HG02840 (cell line): ENCODE results near the gene SLITRK6.
A peak's percentile ranks its signal among the peaks of the same experiment; 100 is the strongest.
"Not testable (repeated sequence)": the region's sequence is repeated elsewhere in the genome, so short reads cannot be mapped to it uniquely, and the experiment has no call there.

ENCODE experiments used
- ATAC-seq: cut with Tn5 transposase; IDR thresholded peaks from one replicate; pipeline ENCODE4 v1.9.1; 2021; ENCODE audit warnings: mild to moderate bottlenecking, moderate library complexity, moderate number of reproducible peaks; ENCODE audit not compliant: unreplicated experiment, low FRiP score

The SLITRK6 gene, protein sequence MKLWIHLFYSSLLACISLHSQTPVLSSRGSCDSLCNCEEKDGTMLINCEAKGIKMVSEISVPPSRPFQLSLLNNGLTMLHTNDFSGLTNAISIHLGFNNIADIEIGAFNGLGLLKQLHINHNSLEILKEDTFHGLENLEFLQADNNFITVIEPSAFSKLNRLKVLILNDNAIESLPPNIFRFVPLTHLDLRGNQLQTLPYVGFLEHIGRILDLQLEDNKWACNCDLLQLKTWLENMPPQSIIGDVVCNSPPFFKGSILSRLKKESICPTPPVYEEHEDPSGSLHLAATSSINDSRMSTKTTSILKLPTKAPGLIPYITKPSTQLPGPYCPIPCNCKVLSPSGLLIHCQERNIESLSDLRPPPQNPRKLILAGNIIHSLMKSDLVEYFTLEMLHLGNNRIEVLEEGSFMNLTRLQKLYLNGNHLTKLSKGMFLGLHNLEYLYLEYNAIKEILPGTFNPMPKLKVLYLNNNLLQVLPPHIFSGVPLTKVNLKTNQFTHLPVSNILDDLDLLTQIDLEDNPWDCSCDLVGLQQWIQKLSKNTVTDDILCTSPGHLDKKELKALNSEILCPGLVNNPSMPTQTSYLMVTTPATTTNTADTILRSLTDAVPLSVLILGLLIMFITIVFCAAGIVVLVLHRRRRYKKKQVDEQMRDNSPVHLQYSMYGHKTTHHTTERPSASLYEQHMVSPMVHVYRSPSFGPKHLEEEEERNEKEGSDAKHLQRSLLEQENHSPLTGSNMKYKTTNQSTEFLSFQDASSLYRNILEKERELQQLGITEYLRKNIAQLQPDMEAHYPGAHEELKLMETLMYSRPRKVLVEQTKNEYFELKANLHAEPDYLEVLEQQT

DNA sequence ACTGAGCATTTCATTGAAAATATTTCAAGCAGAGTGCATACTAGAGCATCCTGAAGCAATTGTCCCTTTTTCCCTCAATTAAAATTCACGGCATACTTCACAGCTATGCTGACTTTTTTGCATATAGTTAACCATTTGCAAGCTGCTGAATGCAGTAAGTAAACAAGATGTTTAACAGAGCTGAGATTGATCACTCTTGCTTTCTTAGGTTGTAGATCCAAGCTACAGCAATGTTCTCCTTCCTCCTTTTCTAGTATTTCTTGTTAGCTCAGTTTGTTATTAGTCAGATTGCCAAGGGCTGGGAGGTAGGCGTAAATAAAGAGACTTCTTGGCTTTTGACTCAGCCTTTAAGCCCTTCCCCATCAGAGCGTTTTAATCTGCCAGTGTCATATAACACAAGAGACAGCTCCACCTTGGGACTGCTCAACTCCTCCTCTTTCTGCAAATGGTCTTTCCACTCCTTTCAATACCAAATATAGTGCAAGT, at the start of gene SLITRK6:
Gene SLITRK6 (minus strand): TSS at position 323 of the 486 bp plus-strand sequence. CDS start 2,911 bp downstream, outside the sequence.
- no peak for ATAC-seq

DNA sequence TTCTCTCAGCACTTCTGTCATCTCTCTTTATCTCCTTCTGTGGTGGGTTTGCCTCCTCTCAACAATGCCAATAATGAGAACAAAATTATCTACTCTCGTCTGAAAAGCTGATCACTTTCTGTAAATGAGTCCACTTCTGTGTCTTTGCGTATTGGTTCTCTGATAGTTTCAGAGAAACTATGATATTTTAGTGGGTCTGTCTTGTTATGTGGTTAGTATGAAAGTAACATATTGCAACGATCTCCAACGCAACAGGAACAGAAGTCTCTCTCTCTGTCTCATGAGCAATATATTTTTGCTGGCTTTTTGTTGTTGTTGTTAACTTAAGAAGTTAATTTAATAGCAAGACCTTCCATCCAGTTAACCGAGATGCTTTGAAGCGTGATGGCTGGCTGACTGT, 47.8 kb upstream of the SLITRK6 start:
- no peak for ATAC-seq

DNA sequence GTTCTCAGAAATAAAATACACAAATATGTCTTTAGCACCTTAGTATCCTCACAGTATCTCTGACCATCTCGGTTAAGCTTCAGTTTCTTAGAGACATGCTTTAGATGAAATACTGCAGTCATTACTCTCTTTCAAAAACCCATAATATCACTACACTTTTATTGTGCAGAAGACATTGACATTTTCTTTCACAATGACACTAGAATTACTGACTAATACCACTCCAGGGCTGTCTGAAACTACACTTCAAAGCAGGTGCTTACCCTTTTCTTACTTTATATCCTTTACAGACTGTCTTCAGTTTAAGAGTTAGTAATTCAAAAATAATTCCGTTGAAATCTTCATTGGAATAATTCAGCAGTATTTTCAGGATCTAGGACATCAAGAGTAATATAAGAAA, 42.2 kb upstream of the SLITRK6 start:
- ATAC-seq: no peak

DNA sequence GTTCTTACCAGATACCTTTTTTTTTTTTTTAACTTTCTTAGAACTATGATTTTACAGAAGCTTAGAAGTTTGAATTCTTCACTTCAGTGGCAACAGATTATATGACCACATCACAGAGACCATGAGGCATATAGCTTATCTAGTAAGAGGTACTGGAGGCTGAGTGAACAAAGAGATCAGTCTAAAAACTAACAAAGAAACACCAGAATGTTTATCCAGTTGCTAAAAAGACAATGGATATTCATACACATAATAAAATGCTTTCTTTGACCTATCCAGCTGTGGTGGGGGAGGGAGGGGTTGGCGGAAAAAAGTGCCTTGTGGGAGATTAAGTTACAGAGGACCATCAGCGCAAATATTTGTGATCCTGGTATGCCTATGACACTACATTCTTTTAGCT, 34.7 kb upstream of the SLITRK6 start:
- ATAC-seq: no peak

DNA sequence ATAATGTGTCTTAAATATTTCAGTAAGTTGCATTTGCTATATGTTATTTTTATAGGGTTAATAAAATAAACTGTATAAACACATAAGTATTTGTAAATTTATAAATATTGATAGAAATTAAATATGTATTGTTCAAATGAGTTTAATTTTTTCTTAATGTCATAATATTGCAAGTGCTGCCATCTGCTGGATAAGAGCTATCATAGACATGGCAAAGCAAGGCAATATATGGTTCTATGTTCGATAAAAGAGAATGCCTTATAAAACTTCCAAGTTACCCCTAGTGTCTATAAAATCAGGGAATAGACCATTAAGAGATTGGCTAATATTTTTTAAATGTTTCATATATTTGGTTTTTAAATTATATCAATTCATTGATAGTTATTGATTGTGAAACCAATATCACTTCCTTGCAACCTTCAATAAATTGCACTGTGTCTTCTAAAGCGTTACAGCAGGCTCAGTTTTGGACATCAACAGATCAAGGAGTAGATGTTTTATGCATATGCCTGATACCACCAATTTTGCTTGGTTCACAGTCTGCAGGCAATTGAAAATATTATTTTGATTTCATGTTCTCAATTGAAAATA, 29.0 kb upstream of the SLITRK6 start:
- ATAC-seq: no peak

DNA sequence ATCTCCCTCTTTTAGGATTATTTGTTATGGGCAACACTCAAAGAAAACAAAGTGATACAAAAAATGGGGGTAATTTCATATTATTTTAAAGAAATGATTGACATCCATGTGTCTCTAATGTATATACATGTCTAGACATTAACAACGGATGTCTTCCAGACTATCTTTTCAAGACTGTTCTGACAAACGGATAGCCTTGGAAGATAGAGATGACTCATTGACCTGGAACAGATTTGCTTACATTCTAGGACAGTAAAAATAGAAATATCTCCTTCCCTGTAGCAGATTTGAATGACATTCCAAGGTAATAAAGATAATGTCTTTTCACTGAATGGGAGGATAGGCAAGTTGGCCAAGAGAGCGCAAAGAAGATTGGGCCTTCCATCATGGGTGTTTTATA, 26.2 kb upstream of the SLITRK6 start:
- ATAC-seq: no peak

DNA sequence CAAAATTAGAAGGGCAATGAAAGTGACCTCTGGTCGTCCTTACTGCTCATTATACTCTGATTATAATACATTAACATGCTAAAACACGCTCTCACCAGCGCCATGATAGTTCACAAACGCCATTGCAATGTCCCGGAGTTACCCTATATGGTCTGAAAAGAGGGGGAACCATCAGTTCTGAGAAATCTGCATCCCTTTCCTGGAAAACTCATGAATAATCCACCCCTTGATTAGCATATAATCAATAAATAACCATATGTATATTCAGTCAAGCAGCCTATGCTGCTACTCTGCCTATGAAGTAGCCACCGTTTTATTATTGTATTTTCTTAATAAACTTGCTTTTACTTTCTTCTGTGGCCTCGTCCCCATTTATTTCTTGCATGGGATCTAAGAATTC, 24.6 kb upstream of the SLITRK6 start:
- ATAC-seq: no peak

DNA sequence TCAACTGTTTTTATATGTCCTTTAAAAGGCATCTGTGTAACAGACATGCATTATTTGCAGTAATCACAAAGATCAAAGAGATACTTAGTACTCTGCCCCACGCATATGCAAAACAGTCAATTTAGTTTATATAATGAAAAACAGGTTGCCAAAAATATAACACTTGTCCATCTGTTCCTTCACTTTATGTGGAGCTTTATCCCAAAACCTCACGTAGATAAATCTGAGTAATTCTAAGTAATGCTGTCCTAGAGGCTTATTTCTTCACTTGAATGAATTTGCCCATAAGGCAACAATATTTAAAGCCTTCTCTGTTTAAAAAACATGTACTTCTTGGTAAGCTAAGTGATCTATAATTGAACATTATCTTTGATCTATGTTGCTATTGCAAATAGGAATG, 20.3 kb upstream of the SLITRK6 start:
- no peak for ATAC-seq

DNA sequence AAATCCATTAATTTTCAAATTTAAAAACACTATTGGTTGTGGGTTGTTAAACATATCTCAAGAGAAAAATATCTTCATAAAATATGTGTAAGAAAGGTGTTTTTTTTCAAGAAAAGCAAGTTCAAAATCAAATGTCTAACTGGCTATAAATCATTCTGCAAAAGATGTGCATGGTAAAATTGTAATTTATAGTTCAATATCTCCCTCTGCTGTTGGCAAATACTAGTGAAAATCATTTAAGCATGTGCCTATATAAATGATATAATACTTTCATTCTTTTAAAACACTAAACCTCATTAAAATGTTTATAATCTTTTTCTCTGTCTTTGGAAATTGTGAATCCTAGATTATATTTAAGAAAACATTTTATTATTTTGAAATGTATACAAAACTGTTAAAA, 17.2 kb upstream of the SLITRK6 start:
- ATAC-seq: no peak

DNA sequence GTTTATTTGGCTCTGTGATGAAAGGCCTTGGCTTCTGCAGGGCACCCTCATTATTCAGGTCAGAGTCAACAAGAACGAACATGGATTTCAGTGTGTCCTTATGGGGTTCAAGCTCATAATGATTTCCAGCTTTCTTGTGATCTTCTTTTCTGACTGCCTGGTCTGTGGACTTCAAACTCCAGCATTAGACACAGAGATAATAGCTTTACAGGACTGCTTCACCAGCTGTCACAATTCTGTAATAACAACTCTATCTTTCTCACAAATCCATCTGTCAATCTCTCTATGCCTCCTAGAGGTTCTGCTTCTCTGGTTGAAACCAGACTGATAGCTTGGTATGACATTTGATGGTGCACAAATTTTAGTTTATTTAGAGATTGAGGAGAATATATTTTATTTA, 13.1 kb upstream of the SLITRK6 start:
- ATAC-seq: no peak

DNA sequence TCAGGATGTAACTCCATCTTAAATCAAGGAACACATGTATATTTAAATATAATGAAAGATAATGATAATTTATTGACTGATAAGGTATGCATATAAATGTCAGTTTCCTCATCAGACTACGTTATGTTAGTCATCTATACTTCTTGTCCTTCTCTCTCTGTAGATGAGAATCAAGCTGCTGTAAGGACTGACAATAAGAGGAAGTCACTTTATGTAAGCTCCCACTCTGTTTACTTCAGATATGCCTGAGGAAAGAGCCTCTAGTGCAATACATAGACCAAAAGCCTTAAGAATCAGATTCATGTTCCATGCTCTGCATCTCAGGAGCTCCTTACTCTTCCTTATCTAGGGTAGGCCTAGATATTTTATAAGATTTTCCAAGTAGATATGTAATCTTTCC, 9.6 kb upstream of the SLITRK6 start:
- ATAC-seq: no peak

DNA sequence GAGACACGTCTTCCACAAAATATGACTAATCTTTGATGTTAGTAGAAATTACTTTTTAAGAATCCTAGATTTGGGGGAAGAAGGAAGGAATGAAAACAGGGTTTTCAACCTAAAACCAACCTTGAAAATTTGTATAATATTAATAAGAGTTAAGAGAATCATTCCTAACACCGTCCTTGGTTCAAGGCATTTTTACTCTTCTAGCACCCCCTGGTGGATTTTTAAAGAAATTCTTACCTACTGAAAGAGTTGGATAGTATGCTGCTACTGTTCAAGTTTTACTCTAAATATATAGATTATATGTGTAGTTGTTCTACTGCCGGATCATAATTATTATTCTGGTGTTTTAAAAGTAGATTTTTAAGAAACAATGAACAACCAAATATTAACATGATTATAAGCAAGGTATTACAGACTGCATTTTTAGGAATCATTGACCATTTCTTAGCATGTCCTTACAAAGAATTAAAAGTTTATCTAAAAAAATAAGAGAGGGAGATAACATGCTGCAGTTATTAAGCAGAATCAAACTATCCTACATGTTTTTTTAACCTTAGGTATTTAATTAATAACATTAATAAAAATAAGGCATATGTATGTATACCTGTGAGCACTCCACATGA, 7.4 kb upstream of the SLITRK6 start:
- peak; percentile 73 for ATAC-seq

DNA sequence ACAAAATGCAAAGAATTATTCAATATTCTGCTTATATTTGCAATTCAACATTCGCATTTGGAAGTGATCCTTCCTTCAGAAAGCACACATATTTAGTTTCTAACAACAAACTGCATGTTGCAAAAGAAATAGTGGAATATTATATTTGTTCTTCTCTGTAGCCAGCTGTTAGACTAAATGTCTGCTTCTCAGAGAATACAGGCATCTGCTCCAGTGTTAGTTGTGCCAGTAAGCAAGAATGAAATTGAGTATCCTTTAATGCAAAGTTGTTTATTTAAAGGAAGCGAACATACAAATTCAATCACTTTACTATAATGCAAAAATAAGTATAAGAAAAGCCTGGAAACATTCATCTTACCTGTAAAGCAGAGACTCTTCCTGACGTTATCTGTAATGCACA, 663 bp downstream of the SLITRK6 start:
- ATAC-seq: no peak

DNA sequence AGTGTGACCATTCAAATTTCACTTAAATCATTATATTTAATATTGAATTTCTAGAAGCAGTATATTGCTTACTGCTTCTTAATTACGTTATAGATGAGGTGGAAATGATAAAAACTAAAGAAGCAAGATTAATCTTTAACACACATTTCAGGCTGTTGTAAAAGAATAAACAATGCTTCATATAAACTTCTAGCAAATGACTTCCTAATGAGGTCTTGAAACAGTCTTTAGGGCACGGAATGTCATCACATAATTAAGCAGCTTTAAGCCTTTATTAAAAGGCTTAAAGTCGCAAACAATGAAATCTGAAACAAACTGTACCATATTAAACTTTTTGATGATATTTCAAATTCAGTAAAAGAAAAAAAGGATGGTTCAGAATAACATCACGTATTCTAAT, 1.9 kb downstream of the SLITRK6 start:
- ATAC-seq: no peak

DNA sequence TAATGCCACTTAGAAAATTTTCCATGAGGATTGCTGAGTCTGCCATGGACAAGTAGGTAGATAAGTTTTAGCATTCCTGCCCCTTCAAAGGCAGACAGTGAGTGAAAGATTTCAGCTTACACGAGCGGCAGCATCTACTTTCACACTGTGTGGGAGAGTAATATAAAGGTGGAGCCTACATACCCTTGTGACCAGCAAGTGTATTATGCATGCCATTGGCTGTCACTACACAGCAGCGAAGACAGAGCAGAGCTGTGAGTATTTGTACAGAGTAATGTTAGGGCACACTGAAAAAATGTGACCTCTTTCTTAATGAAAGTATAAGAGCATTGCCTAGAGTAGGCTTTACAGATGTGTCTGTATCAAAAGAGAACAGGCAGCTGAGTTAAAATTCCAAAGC, 14.0 kb downstream of the SLITRK6 start:
- ATAC-seq: no peak

DNA sequence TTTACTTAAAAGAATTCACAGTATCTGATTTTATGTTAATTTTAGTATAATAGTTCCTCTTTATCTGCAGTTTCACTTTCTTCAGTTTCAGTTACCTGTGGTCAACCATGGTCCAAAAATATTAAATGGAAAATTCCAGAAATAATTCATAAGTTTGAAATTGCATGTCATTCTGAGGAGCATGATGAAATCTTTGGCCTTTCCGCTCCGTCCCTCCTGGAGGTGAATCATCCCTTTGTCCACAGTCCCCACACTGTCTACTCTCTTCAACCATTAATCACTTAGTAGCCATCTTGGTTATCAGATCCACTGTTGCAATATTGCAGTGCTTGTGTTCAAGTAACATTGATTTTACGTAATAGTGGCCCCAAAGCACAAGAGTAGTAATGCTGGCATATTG, 26.9 kb downstream of the SLITRK6 start:
- no peak for ATAC-seq

DNA sequence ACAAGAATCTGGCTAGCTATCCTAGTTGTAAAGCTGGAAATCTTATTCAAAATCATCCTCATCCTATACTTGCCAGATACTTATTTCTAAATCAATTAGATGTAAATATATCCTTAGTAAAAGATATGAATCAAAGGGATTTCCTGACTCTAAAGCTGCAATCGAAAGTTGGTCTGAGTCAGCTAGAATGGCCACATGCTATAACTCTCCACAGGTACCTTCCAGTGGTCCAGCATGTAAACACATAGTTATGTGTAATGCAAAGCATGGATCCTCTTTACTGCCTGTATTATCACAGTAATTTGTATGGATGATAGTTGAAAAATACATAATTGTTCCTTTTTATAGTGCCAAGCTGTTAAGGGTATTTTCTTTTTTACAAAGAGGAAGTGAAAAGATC, 27.4 kb downstream of the SLITRK6 start:
- no peak for ATAC-seq

DNA sequence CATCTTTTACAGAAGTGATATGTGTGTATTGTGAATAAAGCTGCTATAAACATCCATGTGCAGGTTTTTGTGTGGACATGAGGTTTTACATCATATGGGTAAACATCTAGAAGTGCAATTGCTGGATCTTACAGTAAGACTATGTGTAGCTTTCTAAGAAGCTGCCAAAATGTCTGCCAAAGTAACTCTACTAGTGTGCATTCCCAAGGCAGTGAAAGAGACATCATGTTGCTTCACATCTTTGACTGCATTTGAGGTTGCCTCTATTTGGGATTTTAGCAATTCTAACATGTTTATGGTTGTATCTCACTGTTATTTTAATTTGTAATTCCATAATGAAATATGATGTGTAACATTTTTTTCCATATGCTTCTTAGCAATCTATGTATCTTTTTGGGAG, 30.3 kb downstream of the SLITRK6 start:
- no peak for ATAC-seq

DNA sequence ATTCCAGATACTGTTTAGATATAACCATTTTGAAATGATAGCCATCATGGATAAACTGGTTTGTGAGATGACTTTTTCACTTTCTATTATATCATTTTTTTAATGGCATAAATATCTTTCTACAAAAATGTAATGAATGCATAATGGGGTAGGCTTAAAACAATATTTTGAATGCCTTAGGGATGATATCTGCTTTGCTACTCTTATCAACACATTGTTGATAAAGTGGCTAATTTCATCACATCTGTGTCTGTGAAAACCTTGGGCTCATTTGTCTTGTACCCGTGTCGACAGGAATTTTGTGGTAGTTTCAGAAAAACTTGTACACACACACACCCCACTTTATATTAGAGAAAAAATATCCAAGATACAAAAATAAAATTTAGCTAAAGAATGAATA, 44.1 kb downstream of the SLITRK6 start:
- no peak for ATAC-seq

DNA sequence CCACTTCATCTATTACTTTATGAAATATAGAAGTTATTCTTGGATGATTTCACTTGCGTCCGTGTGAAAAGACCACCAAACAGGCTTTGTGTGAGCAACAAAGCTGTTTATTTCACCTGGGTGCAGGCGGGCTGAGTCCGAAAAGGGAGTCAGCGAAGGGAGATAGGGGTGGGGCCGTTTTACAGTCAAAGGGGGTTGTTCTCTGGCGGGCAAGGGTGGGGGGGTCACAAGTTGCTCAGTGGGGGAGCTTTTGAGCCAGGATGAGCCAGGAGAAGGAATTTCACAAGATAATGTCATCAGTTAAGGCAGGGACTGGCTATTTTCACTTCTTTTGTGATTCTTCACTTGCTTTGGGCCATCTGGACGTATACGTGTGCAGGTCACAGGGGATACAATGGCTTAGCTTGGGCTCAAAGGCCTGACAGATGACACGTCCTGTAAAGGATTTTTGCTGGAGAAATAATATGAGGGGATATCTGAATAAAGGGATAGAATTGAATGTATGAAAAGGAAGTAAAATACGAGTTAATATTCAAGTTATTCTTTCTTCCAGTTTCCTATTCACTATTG, 55.9 kb downstream of the SLITRK6 start:
- ATAC-seq: not testable (repeated sequence)
